Measurements from ENCODE around the gene GTF2B.

Gene GTF2B

DNA sequence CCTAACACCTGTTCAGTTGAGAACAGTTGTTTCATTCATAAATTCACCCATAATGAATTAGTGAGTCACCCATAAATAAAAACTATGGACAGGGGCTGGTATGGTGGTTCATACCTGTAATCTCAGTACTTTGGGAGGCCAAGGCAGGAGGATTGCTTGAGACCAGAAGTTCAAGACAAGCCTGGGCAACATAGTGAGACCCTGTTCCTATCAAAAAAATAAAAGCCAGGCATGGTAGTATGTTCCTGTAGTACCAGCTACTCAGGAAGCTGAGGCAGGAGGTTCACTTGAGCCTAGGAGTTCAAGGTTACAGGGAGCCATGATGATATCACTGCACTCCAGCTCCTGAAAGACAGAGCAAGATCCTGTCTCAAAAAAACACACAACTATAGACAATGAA lies 79.0 kb downstream of the GTF2B start:
- Histone ChIP-seq H3K9ac (ENCODE audit: low read length) (no peak overlapping the region), H3K36me3 (ENCODE audit: control insufficient read depth, insufficient read depth, low read length) (peaks cover 3% of the 10 kb centered on the region), H3K4me1 (ENCODE audit: control insufficient read depth, insufficient read depth, low read length) (no peaks in the 10 kb centered on the region), H3K27ac (ENCODE audit: low read depth, low read length) (no peak overlapping the region), H3K4me3 (ENCODE audit: low read length) (no peak overlapping the region), H3K27me3 (ENCODE audit: control insufficient read depth, insufficient read depth, low read length) (no peaks in the 10 kb centered on the region)

DNA sequence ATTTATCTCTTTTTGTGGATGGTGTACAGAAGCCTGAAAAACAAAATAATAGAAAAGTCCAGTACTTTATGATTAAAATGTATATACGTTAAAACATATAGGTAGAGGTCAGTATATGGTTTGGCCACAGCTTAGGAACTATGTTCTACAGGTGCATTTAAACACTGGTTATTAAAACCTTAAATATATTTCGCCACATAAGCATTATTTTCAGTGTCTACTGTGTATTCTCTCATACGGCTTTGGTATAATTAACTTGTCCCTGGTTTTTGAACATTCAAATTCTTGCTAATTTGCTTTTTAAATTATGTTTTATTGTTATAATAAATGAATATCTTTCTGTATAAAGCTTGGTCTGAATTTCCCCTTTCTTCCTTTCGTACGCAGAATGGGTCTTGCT lies 87.9 kb downstream of the GTF2B start:
- H3K4me1 ChIP-seq (ENCODE audit: control insufficient read depth, insufficient read depth, low read length), result no peaks in the 10 kb centered on the region
- no peak overlapping the region for H3K27ac ChIP-seq (ENCODE audit: low read depth, low read length)
- H3K27me3 ChIP-seq (ENCODE audit: control insufficient read depth, insufficient read depth, low read length), result no peaks in the 10 kb centered on the region
- H3K4me3 ChIP-seq (ENCODE audit: low read length), result no peak overlapping the region
- H3K9ac ChIP-seq (ENCODE audit: low read length), result no peak overlapping the region
- peaks cover 8% of the 10 kb centered on the region for H3K36me3 ChIP-seq (ENCODE audit: control insufficient read depth, insufficient read depth, low read length)

DNA sequence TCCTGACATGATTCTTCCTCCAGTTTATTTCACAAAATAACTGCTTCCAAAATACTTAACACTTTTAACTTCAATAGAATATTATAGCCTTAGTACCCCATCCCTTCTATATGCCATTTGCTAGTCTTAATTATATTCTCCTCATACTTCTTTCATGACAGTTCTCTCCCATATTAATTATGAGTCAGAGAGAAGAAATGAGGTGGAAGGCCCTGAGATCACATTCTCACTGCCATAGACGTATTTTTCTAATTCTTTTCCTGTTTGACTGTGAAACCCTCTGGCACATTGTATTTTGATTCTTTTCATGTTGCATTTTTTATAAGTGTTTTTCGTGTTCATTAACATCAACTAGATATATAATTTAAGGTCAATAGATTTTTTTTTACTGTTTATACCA lies 88.4 kb downstream of the GTF2B start:
- no peak overlapping the region for H3K9ac ChIP-seq (ENCODE audit: low read length)
- H3K27ac ChIP-seq (ENCODE audit: low read depth, low read length), result no peak overlapping the region
- H3K36me3 ChIP-seq (ENCODE audit: control insufficient read depth, insufficient read depth, low read length), result peaks cover 8% of the 10 kb centered on the region
- no peaks in the 10 kb centered on the region for H3K27me3 ChIP-seq (ENCODE audit: control insufficient read depth, insufficient read depth, low read length)
- no peaks in the 10 kb centered on the region for H3K4me1 ChIP-seq (ENCODE audit: control insufficient read depth, insufficient read depth, low read length)
- no peak overlapping the region for H3K4me3 ChIP-seq (ENCODE audit: low read length)

All from rectal smooth muscle tissue (tissue), 1 donor.